Measurements from ENCODE around the gene SCN4A.

The SCN4A gene

GRCh38 chr17:63954402-63955063, 18.2 kb downstream of the SCN4A start:
- peak; percentile 43 for DNase-seq

- DNase-seq: peak; percentile 60
These were observed 21.5 kb downstream of the SCN4A start for GRCh38 chr17:63950940-63951907.

- no peak for DNase-seq
These were observed 23.0 kb downstream of the SCN4A start for GRCh38 chr17:63949576-63950250.

GRCh38 chr17:63948521-63948920, 24.2 kb downstream of the SCN4A start:
- DNase-seq: no peak

- DNase-seq: no peak
These were observed 24.9 kb downstream of the SCN4A start for GRCh38 chr17:63947711-63948330.

- DNase-seq: peak; percentile 79
These were observed 26.0 kb downstream of the SCN4A start for GRCh38 chr17:63946440-63947363.

GRCh38 chr17:63945784-63946439, 26.8 kb downstream of the SCN4A start:
- peak; percentile 35 for DNase-seq

GRCh38 chr17:63944736-63945499, 27.8 kb downstream of the SCN4A start:
- no peak for DNase-seq

GRCh38 chr17:63943745-63944144, 29.0 kb downstream of the SCN4A start:
- DNase-seq: no peak

- DNase-seq: no peak
These were observed 30.3 kb downstream of the SCN4A start for GRCh38 chr17:63942309-63942985.

GRCh38 chr17:63941751-63942150, 31.0 kb downstream of the SCN4A start:
- no peak for DNase-seq

GRCh38 chr17:63941162-63941561, 31.6 kb downstream of the SCN4A start:
- no peak for DNase-seq

- DNase-seq: no peak
These were observed 32.1 kb downstream of the SCN4A start for GRCh38 chr17:63940584-63940983.

- no peak for DNase-seq
These were observed 32.8 kb downstream of the SCN4A start for GRCh38 chr17:63939884-63940283.

GRCh38 chr17:63939401-63939800, 33.3 kb downstream of the SCN4A start:
- no peak for DNase-seq

- DNase-seq: no peak
These were observed 34.8 kb downstream of the SCN4A start for GRCh38 chr17:63937920-63938319.

- no peak for DNase-seq
These were observed 35.4 kb downstream of the SCN4A start for GRCh38 chr17:63937319-63937718.

- no peak for DNase-seq
These were observed 38.3 kb downstream of the SCN4A start for GRCh38 chr17:63934183-63935112.

- no peak for DNase-seq
These were observed 39.1 kb downstream of the SCN4A start for GRCh38 chr17:63933598-63933997.

Measured in stimulated activated CD8-positive, alpha-beta memory T cell treated with anti-CD3 and anti-CD28 coated beads, Interleukin-4, amount 100 ng/mL, for 48 hours (primary cell).